H1 (cell line): Measurements from ENCODE around the gene TGFBRAP1. TPM values are rescaled to one million over a fixed set of nuclear protein-coding genes. Genes with fewer than 3 reads are reported as not detected.

Experiments
- CTCF ChIA-PET: fragments of 300-600 bp; sonication (Branson Sonifier 250); formaldehyde crosslinking; loops from one replicate; lab custom pipeline; 2021; ENCODE audit not compliant: partially characterized antibody; lab: Charles Lee
- POLR2A ChIA-PET: fragments of 300-600 bp; sonication (Branson Sonifier 250); formaldehyde crosslinking; loops from one replicate; lab custom pipeline; 2021; ENCODE audit warnings: inconsistent platforms; ENCODE audit not compliant: partially characterized antibody; lab: Charles Lee
- DNase-seq, 2 experiments: peaks; one replicate each; pipeline versions ENCODE4 v3.0.0 to v3.0.0-alpha.2; 2010 to 2022; ENCODE audit warnings: low spot score in 2 of 2, low read depth in 1 of 2, mixed read lengths in 1 of 2
- FAIRE-seq: peaks from 2 replicates; lab custom pipeline; 2011; peaks lifted over from hg19 to GRCh38; lab: Jason Lieb, UNC
- H2AFZ ChIP-seq: 2 replicates; pipeline ENCODE4 v1.8.1; 2012; ENCODE audit warnings: low read length, inconsistent platforms
- H2AK5ac ChIP-seq: 2 replicates; pipeline ENCODE4 v1.6.1; 2013; ENCODE audit warnings: low read depth, low read length
- H2BK120ac ChIP-seq: replicated peaks from 2 replicates; pipeline ENCODE3; 2013; ENCODE audit warnings: low read depth, low read length, inconsistent platforms
- H2BK12ac ChIP-seq: 2 replicates; pipeline ENCODE4 v1.6.1; 2013; ENCODE audit warnings: low read depth, low read length
- H2BK15ac ChIP-seq: 2 replicates; pipeline ENCODE4 v1.6.1; 2013; ENCODE audit warnings: low read length
- H2BK20ac ChIP-seq: 2 replicates; pipeline ENCODE4 v1.6.1; 2013; ENCODE audit warnings: low read length
- H2BK5ac ChIP-seq: 2 replicates; pipeline ENCODE4 v1.6.1; 2013; ENCODE audit warnings: low read depth, low read length
- H3K14ac ChIP-seq: 2 replicates; pipeline ENCODE4 v1.6.1; 2013; ENCODE audit warnings: inconsistent platforms; ENCODE audit not compliant: insufficient read length
- H3K18ac ChIP-seq: 2 replicates; pipeline ENCODE4 v1.6.1; 2013; ENCODE audit warnings: low read length; ENCODE audit errors: extremely low read depth
- H3K23ac ChIP-seq: 2 replicates; pipeline ENCODE4 v1.6.1; 2013; ENCODE audit warnings: inconsistent platforms; ENCODE audit not compliant: insufficient read length
- H3K23me2 ChIP-seq: 2 replicates; pipeline ENCODE4 v1.6.1; 2013; ENCODE audit warnings: low read depth, low read length
- H3K27ac ChIP-seq: 2 replicates; pipeline ENCODE4 v1.6.1; 2011; ENCODE audit warnings: low read depth, low read length, inconsistent platforms
- H3K27me3 ChIP-seq, 4 experiments: replicated peaks in 1 of 4; 1 replicate in 1 of 4; 2 replicates in 3 of 4; pipeline versions ENCODE4 v1.6.1 to v1.8.1; 2011 to 2013; ENCODE audit warnings: low read length in 3 of 4, mild to moderate bottlenecking in 3 of 4, inconsistent platforms in 2 of 4, mixed read lengths in 2 of 4, moderate library complexity in 1 of 4; ENCODE audit not compliant: control insufficient read depth in 3 of 4, insufficient read depth in 3 of 4; ENCODE audit errors: extremely low read depth in 1 of 4
- H3K36me3 ChIP-seq, 4 experiments: 2 replicates each; pipeline versions ENCODE4 v1.6.1 to v1.8.1; 2011 to 2013; ENCODE audit warnings: mild to moderate bottlenecking in 4 of 4, low read length in 3 of 4, moderate library complexity in 2 of 4, control low read depth in 1 of 4, inconsistent platforms in 1 of 4; ENCODE audit not compliant: insufficient read depth in 4 of 4, control insufficient read depth in 2 of 4
- H3K4ac ChIP-seq: replicated peaks from 2 replicates; pipeline ENCODE3; 2013; ENCODE audit warnings: low read length, low read depth, mixed read lengths, inconsistent platforms; ENCODE audit not compliant: insufficient read length
- H3K4me1 ChIP-seq, 4 experiments: replicated peaks in 1 of 4; 1 replicate in 1 of 4; 2 replicates in 3 of 4; pipeline versions ENCODE4 v1.6.1 to v1.8.1; 2011 to 2013; ENCODE audit warnings: low read length in 3 of 4, inconsistent platforms in 2 of 4, mixed read lengths in 1 of 4; ENCODE audit not compliant: insufficient read depth in 4 of 4, control insufficient read depth in 3 of 4
- H3K4me2 ChIP-seq, 2 experiments: 2 replicates each; pipeline versions ENCODE4 v1.6.1 to v1.8.1; 2011 to 2013; ENCODE audit warnings: low read depth in 2 of 2, low read length in 2 of 2, control low read depth in 1 of 2, inconsistent platforms in 1 of 2, mild to moderate bottlenecking in 1 of 2; ENCODE audit not compliant: insufficient read depth in 1 of 2
- H3K4me3 ChIP-seq, 4 experiments: fragments of 200-600, 300-600 bp in 1 of 4; sonication (generic), shearing (Covaris generic), sonication (Bioruptor Twin) in 1 of 4; 2 replicates each; pipeline versions ENCODE4 v1.5.1 to v1.8.1; 2011 to 2016; ENCODE audit warnings: low read length in 4 of 4, low read depth in 3 of 4, control low read depth in 2 of 4, inconsistent platforms in 2 of 4, mild to moderate bottlenecking in 2 of 4, mixed read lengths in 1 of 4, moderate library complexity in 1 of 4; ENCODE audit not compliant: insufficient read depth in 2 of 4; ENCODE audit errors: extremely low read depth in 1 of 4
- H3K56ac ChIP-seq: replicated peaks from 2 replicates; pipeline ENCODE3; 2013; ENCODE audit warnings: low read depth, mild to moderate bottlenecking, mixed read lengths, low read length, inconsistent platforms; ENCODE audit not compliant: insufficient read length
- H3K79me1 ChIP-seq: 2 replicates; pipeline ENCODE4 v1.6.1; 2013; ENCODE audit warnings: low read depth, low read length, control low read depth
- H3K79me2 ChIP-seq, 2 experiments: 2 replicates each; pipeline versions ENCODE4 v1.6.1 to v1.8.1; 2012 to 2013; ENCODE audit warnings: low read length in 2 of 2, mild to moderate bottlenecking in 2 of 2, inconsistent platforms in 1 of 2; ENCODE audit not compliant: insufficient read depth in 2 of 2, control insufficient read depth in 1 of 2
- H3K9ac ChIP-seq, 4 experiments: replicated peaks in 1 of 4; 1 replicate in 1 of 4; 2 replicates in 3 of 4; pipeline versions ENCODE4 v1.6.1 to v1.8.1; 2011 to 2013; ENCODE audit warnings: low read depth in 3 of 4, low read length in 3 of 4, control low read depth in 2 of 4, mild to moderate bottlenecking in 2 of 4, moderate library complexity in 2 of 4, inconsistent platforms in 1 of 4; ENCODE audit errors: extremely low read depth in 1 of 4
- H3K9me3 ChIP-seq, 2 experiments: 2 replicates each; pipeline versions ENCODE4 v1.6.1 to v1.8.1; 2012 to 2013; ENCODE audit warnings: mild to moderate bottlenecking in 2 of 2, moderate library complexity in 2 of 2, control low read depth in 1 of 2, inconsistent platforms in 1 of 2, low read depth in 1 of 2, low read length in 1 of 2, mixed read lengths in 1 of 2; ENCODE audit not compliant: insufficient read depth in 2 of 2
- H4K20me1 ChIP-seq, 2 experiments: replicated peaks in 1 of 2; 2 replicates each; pipeline versions ENCODE3 to v1.8.1; 2011 to 2013; ENCODE audit warnings: inconsistent platforms in 2 of 2, low read length in 2 of 2, mild to moderate bottlenecking in 1 of 2; ENCODE audit not compliant: insufficient read depth in 2 of 2, control insufficient read depth in 1 of 2
- H4K5ac ChIP-seq: 2 replicates; pipeline ENCODE4 v1.6.1; 2013; ENCODE audit warnings: low read length, low read depth, mixed read lengths, inconsistent platforms; ENCODE audit not compliant: insufficient read length
- H4K8ac ChIP-seq: 2 replicates; pipeline ENCODE4 v1.8.0; 2013; ENCODE audit warnings: mild to moderate bottlenecking, moderate library complexity, low read length, inconsistent platforms; ENCODE audit not compliant: insufficient read depth; ENCODE audit errors: extremely low read depth
- H4K91ac ChIP-seq: replicated peaks from 2 replicates; pipeline ENCODE3; 2013; ENCODE audit warnings: low read length, mixed read lengths, inconsistent platforms; ENCODE audit not compliant: insufficient read length
- CREB1 ChIP-seq: IDR thresholded peaks from 2 replicates; pipeline ENCODE4 v1.6.1; 2012; ENCODE audit warnings: inconsistent platforms
- EP300 ChIP-seq, 2 experiments: IDR thresholded peaks; 1 replicate in 1 of 2; 2 replicates in 1 of 2; pipeline ENCODE4 v1.6.1; 2011 to 2012; ENCODE audit warnings: low read depth in 2 of 2, low read length in 2 of 2, mild to moderate bottlenecking in 2 of 2, borderline replicate concordance in 1 of 2, inconsistent platforms in 1 of 2, moderate library complexity in 1 of 2
- EZH2 ChIP-seq: fragments of 200-600 bp; sonication (generic); IDR thresholded peaks from 2 replicates; pipeline ENCODE4 v1.7.1; 2012; ENCODE audit warnings: low read depth, mild to moderate bottlenecking, moderate library complexity, low read length, inconsistent platforms; ENCODE audit not compliant: severe bottlenecking
- KDM1A ChIP-seq: fragments of 200-600, 300-600 bp; sonication (generic); IDR thresholded peaks from 2 replicates; pipeline ENCODE4 v1.7.1; 2016; ENCODE audit warnings: mild to moderate bottlenecking, low read length, borderline replicate concordance
- MAX ChIP-seq: IDR thresholded peaks from 2 replicates; pipeline ENCODE4 v1.6.1; 2012; ENCODE audit warnings: inconsistent platforms
- POLR2A ChIP-seq, 2 experiments: IDR thresholded peaks; 1 replicate in 1 of 2; 2 replicates in 1 of 2; pipeline ENCODE4 v1.6.1; 2011; ENCODE audit warnings: low read depth in 2 of 2, low read length in 2 of 2, mild to moderate bottlenecking in 2 of 2; ENCODE audit errors: control extremely low read depth in 1 of 2
- SIN3A ChIP-seq, 2 experiments: IDR thresholded peaks in 1 of 2; conservative IDR thresholded peaks in 1 of 2; 2 replicates each; pipeline ENCODE4 v1.6.1; 2011 to 2012; ENCODE audit warnings: low read length in 2 of 2, improper control_type of control experiment in 1 of 2, low read depth in 1 of 2, mild to moderate bottlenecking in 1 of 2
- SP4 ChIP-seq: IDR thresholded peaks from 2 replicates; pipeline ENCODE4 v1.6.1; 2012; ENCODE audit warnings: low read length, inconsistent platforms
- WGBS, 2 experiments: shearing (Covaris generic) in 1 of 2; methylation state at CpG; one replicate each; pipeline versions ENCODE4 v1.1.6 to v1.1.7; 2013 to 2015; ENCODE audit warnings: low lambda C conversion rate in 2 of 2, mixed read lengths in 2 of 2, inconsistent platforms in 1 of 2, low coverage in 1 of 2, missing lambda C conversion rate in 1 of 2; ENCODE audit not compliant: insufficient replicate concordance in 2 of 2, insufficient coverage in 1 of 2, insufficient read length in 1 of 2; ENCODE audit errors: extremely low coverage in 1 of 2, missing lambda C conversion rate in 1 of 2; 5-methylcytosine and 5-hydroxymethylcytosine counted together
- polyA plus RNA-seq, 7 experiments: library from polyadenylated mRNA; depleted of rRNA in 3 of 7; stranded (reverse) in 5 of 7; unstranded in 2 of 7; fragments of >200 nt in 5 of 7; fragments of 200-250 nt in 2 of 7; gene quantifications; 1 replicate in 5 of 7; 2 replicates in 1 of 7; 4 replicates in 1 of 7; pipeline versions ENCODE4 v1.2.1 to v1.2.3, GENCODE V29; 2011 to 2013; ENCODE audit warnings: missing spikeins in 2 of 7, mixed read lengths in 2 of 7
- total RNA-seq: library from RNA; stranded (reverse); fragmentation: NEBNext Ultra II Directional; extraction: Animal tissue kit (Norgen Biotek cat#: 25700); gene quantifications from 2 replicates; pipeline ENCODE4 v1.2.1, GENCODE V29; 2021
- TF ChIP-seq, protein P1 (sequence below): IDR thresholded peaks from 2 replicates; pipeline ENCODE4 v1.6.1; 2012; ENCODE audit warnings: low read length, inconsistent platforms

The TGFBRAP1 gene
- total and polyA plus RNA-seq, 2 of the 8 experiments (the other 6 are each of a cell fraction or from before 2014, with no cell fraction given): 11.2 to 20.2 TPM

DNA sequence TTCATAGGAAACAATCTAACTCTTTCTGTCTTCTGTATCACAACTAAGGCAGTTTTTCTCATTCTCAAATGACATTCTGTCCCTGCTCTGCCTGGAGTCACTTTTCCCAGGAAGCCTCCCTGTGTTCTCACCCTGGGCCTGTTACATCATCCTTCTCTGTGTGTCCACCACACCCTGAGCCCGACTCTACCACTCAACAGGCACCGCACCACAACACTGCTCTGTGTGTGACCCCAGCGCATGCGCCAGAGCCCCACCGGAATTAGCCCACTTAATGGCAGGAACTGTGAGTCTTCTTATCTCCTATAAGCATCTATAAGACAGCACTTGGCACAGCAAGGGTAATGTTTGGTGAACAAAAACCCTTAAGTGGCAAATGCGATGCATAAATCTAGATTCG, 32.3 kb downstream of the TGFBRAP1 start:
- H2BK120ac ChIP-seq: no peak overlapping the region
- H2BK5ac ChIP-seq: no peak overlapping the region
- no peak overlapping the region for H3K56ac ChIP-seq
- no peak overlapping the region for H3K4ac ChIP-seq
- H2BK20ac ChIP-seq: no peak overlapping the region
- no peak overlapping the region for H3K23ac ChIP-seq
- CTCF ChIA-PET: interaction anchor here (0.8 to 4.2 kb wide), 6 partner anchors 12 to 227 kb away, joined by 3 to 39 read pairs (median 7); no protein-coding TSS in a partner anchor
- H4K5ac ChIP-seq: no peak overlapping the region
- no peak overlapping the region for H4K8ac ChIP-seq
- H3K9me3 ChIP-seq: no peaks in the 10 kb centered on the region
- no peaks in the 10 kb centered on the region for H3K27me3 ChIP-seq
- H3K79me2 ChIP-seq: peaks cover 0 to 8% of the 10 kb centered on the region in 2 experiments; a peak in 2 of 4 replicates
- no peak overlapping the region for H3K27ac ChIP-seq
- no peaks in the 10 kb centered on the region for H3K23me2 ChIP-seq
- H3K18ac ChIP-seq: no peak overlapping the region
- H2BK12ac ChIP-seq: no peak overlapping the region
- H3K4me2 ChIP-seq: no peak overlapping the region
- no peak overlapping the region for H2AK5ac ChIP-seq
- no peak for TF ChIP-seq EP300 (IDR thresholded peaks at IDR 0.05; ENCODE audit: borderline replicate concordance in 1 of 2, low read depth in 2 of 2, low read length in 2 of 2)
- no peak for TF ChIP-seq CREB1
- no peak for TF ChIP-seq SP4
- no peak for TF ChIP-seq POLR2A (IDR thresholded peaks at IDR 0.05; ENCODE audit: control extremely low read depth in 1 of 2, low read depth in 2 of 2, low read length in 2 of 2)
- TF ChIP-seq EZH2: no peak
- TF ChIP-seq, protein P1, sequence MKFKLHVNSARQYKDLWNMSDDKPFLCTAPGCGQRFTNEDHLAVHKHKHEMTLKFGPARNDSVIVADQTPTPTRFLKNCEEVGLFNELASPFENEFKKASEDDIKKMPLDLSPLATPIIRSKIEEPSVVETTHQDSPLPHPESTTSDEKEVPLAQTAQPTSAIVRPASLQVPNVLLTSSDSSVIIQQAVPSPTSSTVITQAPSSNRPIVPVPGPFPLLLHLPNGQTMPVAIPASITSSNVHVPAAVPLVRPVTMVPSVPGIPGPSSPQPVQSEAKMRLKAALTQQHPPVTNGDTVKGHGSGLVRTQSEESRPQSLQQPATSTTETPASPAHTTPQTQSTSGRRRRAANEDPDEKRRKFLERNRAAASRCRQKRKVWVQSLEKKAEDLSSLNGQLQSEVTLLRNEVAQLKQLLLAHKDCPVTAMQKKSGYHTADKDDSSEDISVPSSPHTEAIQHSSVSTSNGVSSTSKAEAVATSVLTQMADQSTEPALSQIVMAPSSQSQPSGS: no peak
- TF ChIP-seq SIN3A (conservative IDR thresholded peaks at IDR 0.05 in 1 of 2, IDR thresholded peaks at IDR 0.05 in 1 of 2; ENCODE audit: low read depth in 1 of 2, low read length in 2 of 2): no peak
- TF ChIP-seq KDM1A: no peak
- TF ChIP-seq MAX: no peak
- no peak overlapping the region for H2BK15ac ChIP-seq
- H3K14ac ChIP-seq: no peak overlapping the region
- DNase-seq (no peak), FAIRE-seq (no peak)
- POLR2A ChIA-PET: no interaction called here
- no peaks in the 10 kb centered on the region; the same call in 1 of the 2 replicates for H3K79me1 ChIP-seq
- no peak overlapping the region for H3K4me3 ChIP-seq
- WGBS, 2 experiments: 97% methylated on average over 7 of the region's 7 CpGs; no CpG with 5 or more reads in 1 of the 2 experiments
- H3K4me1 ChIP-seq: no peaks in the 10 kb centered on the region
- no peak overlapping the region for H4K91ac ChIP-seq
- H2AFZ ChIP-seq: no peak overlapping the region
- H4K20me1 ChIP-seq: peaks cover 2 to 8% of the 10 kb centered on the region in 2 experiments
- H3K36me3 ChIP-seq: peaks cover 0 to 17% (median 8%) of the 10 kb centered on the region in 4 experiments; a peak in 6 of 8 replicates
- no peak overlapping the region for H3K9ac ChIP-seq
